ENCODE measurements around the gene SLC35F3.

- peak; percentile 89 for TF ChIP-seq CTCF (conservative IDR thresholded peaks at IDR 0.05; ENCODE audit: low read length)
- no peak for TF ChIP-seq EZH2phosphoT487 (IDR thresholded peaks at IDR 0.05; ENCODE audit: borderline replicate concordance, low read depth, low read length)
These were observed 418.5 kb downstream of the SLC35F3 start for GRCh38 chr1:234322979-234323378.
